Keratinocyte (primary cell): ENCODE measurements around the gene ITIH6.

Experiments
- CTCF ChIP-seq, 3 experiments: IDR thresholded peaks in 1 of 3; conservative IDR thresholded peaks in 1 of 3; optimal IDR thresholded peaks in 1 of 3; 2 replicates in 2 of 3; 3 replicates in 1 of 3; pipeline versions ENCODE3 to v1.5.1; 2011; ENCODE audit warnings: low read length in 3 of 3, mild to moderate bottlenecking in 3 of 3, moderate library complexity in 2 of 3, control low read depth in 1 of 3, inconsistent platforms in 1 of 3; ENCODE audit not compliant: insufficient read depth in 2 of 3; ENCODE audit errors: extremely low read depth in 1 of 3
- EZH2 ChIP-seq: IDR thresholded peaks from one replicate; pipeline ENCODE4 v1.6.1; 2012; ENCODE audit warnings: inconsistent platforms, mild to moderate bottlenecking, low read length, moderate library complexity

- TF ChIP-seq CTCF (optimal IDR thresholded peaks at IDR 0.05 in 1 of 3, IDR thresholded peaks at IDR 0.05 in 1 of 3, conservative IDR thresholded peaks at IDR 0.05 in 1 of 3; ENCODE audit: extremely low read depth in 1 of 3, insufficient read depth in 2 of 3, low read length in 3 of 3) (no peak), EZH2 (no peak)
Observed at GRCh38 chrX:54715621-54716020, 82.4 kb downstream of the ITIH6 start.
